ENCODE measurements around the gene CDK5. TPM values are rescaled to one million over a fixed set of nuclear protein-coding genes. Genes with fewer than 3 reads are reported as not detected.

Gene CDK5
- total RNA-seq, 1 donor from 2014 or later: 4.2 TPM

- DNase-seq (ENCODE audit: extremely low spot score in 2 of 2): no peak
- Histone ChIP-seq H3K4me1 (peaks cover 24% of the 10 kb centered on the region), H3K27ac (no peak overlapping the region), H3K27me3 (no peaks in the 10 kb centered on the region), H3K36me3 (no peaks in the 10 kb centered on the region), H3K9me3 (no peaks in the 10 kb centered on the region), H3K4me3 (peak overlapping the region; percentile 18 to 41)
- intact Hi-C loops (cut with DNase I): no loop called here
- TF ChIP-seq CTCF (IDR thresholded peaks at IDR 0.05): no peak
- TF ChIP-seq POLR2AphosphoS5 (IDR thresholded peaks at IDR 0.05; ENCODE audit: insufficient read depth in 1 of 2, low read depth in 1 of 2): peak in 1 of 2 donors; percentile 1
Observed at GRCh38 chr7:151018421-151019129, 39.1 kb downstream of the CDK5 start.

- peak overlapping the region; percentile 18 to 41 for H3K4me3 ChIP-seq
- peak in 1 of 2 donors; percentile 8 for TF ChIP-seq POLR2AphosphoS5 (IDR thresholded peaks at IDR 0.05; ENCODE audit: insufficient read depth in 1 of 2, low read depth in 1 of 2)
- TF ChIP-seq CTCF (IDR thresholded peaks at IDR 0.05): peak; percentile 61 to 85 (median 81)
- TF ChIP-seq POLR2A (IDR thresholded peaks at IDR 0.05): no peak
- H3K4me1 ChIP-seq: peaks cover 30% of the 10 kb centered on the region
- intact Hi-C loops (cut with DNase I): no loop called here
- no peaks in the 10 kb centered on the region for H3K27me3 ChIP-seq
- no peaks in the 10 kb centered on the region for H3K36me3 ChIP-seq
- H3K9me3 ChIP-seq: no peaks in the 10 kb centered on the region
- no peak overlapping the region for H3K27ac ChIP-seq
- no peak for DNase-seq (ENCODE audit: extremely low spot score in 2 of 2)
Observed at GRCh38 chr7:151017953-151018420, 39.7 kb downstream of the CDK5 start.

GRCh38 chr7:151017370-151017952 lies 40.2 kb downstream of the CDK5 start:
- no peak overlapping the region for H3K4me3 ChIP-seq
- intact Hi-C loops (cut with DNase I): no loop called here
- TF ChIP-seq POLR2AphosphoS5 (IDR thresholded peaks at IDR 0.05; ENCODE audit: insufficient read depth in 1 of 2, low read depth in 1 of 2): no peak
- TF ChIP-seq POLR2A (IDR thresholded peaks at IDR 0.05): no peak
- TF ChIP-seq CTCF (IDR thresholded peaks at IDR 0.05): no peak

GRCh38 chr7:151016942-151017341 lies 40.8 kb downstream of the CDK5 start:
- Histone ChIP-seq H3K27ac (no peak overlapping the region), H3K4me3 (no peak overlapping the region), H3K4me1 (peaks cover 37% of the 10 kb centered on the region), H3K36me3 (no peaks in the 10 kb centered on the region), H3K27me3 (no peaks in the 10 kb centered on the region), H3K9me3 (no peaks in the 10 kb centered on the region)
- intact Hi-C loops (cut with DNase I): no loop called here
- TF ChIP-seq POLR2A (IDR thresholded peaks at IDR 0.05) (no peak), POLR2AphosphoS5 (IDR thresholded peaks at IDR 0.05; ENCODE audit: insufficient read depth in 1 of 2, low read depth in 1 of 2) (no peak), CTCF (IDR thresholded peaks at IDR 0.05) (no peak)
- no peak for DNase-seq (ENCODE audit: extremely low spot score in 2 of 2)

More at GRCh38 chr7:151017370-151017952, 40.2 kb downstream of the CDK5 start:
- Histone ChIP-seq H3K36me3 (no peaks in the 10 kb centered on the region), H3K9me3 (no peaks in the 10 kb centered on the region), H3K27ac (no peak overlapping the region), H3K4me1 (peaks cover 35% of the 10 kb centered on the region), H3K27me3 (no peaks in the 10 kb centered on the region)
- DNase-seq (ENCODE audit: extremely low spot score in 2 of 2): no peak

- intact Hi-C loops (cut with DNase I): no loop called here
- Histone ChIP-seq H3K4me3 (no peak overlapping the region), H3K4me1 (peaks cover 37% of the 10 kb centered on the region), H3K9me3 (no peaks in the 10 kb centered on the region), H3K27ac (no peak overlapping the region), H3K36me3 (no peaks in the 10 kb centered on the region), H3K27me3 (no peaks in the 10 kb centered on the region)
- DNase-seq (ENCODE audit: extremely low spot score in 2 of 2): no peak
- TF ChIP-seq CTCF (IDR thresholded peaks at IDR 0.05) (no peak), POLR2AphosphoS5 (IDR thresholded peaks at IDR 0.05; ENCODE audit: insufficient read depth in 1 of 2, low read depth in 1 of 2) (no peak), POLR2A (IDR thresholded peaks at IDR 0.05) (no peak)
Observed at GRCh38 chr7:151016505-151016904, 41.2 kb downstream of the CDK5 start.

All from vagina (tissue), 2 donors.